ENCODE results near the gene SSUH2.
"Not testable (repeated sequence)": the region's sequence is repeated elsewhere in the genome, so short reads cannot be mapped to it uniquely, and the experiment has no call there.

SSUH2 gene

GRCh38 chr3:8608041-8608790 is 36.4 kb downstream of the SSUH2 start:
- DNase-seq, result no peak

GRCh38 chr3:8607234-8608040 is 37.2 kb downstream of the SSUH2 start:
- DNase-seq, result no peak

- DNase-seq, result no peak
These were observed 37.8 kb downstream of the SSUH2 start for GRCh38 chr3:8606701-8607231.

GRCh38 chr3:8604988-8605387 is 39.6 kb downstream of the SSUH2 start:
- DNase-seq, result no peak

GRCh38 chr3:8604006-8604405 is 40.6 kb downstream of the SSUH2 start:
- no peak for DNase-seq

- DNase-seq, result no peak
These were observed 41.4 kb downstream of the SSUH2 start for GRCh38 chr3:8603115-8603710.

GRCh38 chr3:8600457-8600856 is 44.1 kb downstream of the SSUH2 start:
- no peak for DNase-seq

- no peak for DNase-seq
These were observed 45.5 kb downstream of the SSUH2 start for GRCh38 chr3:8599146-8599545.

- DNase-seq, result no peak
These were observed 47.3 kb downstream of the SSUH2 start for GRCh38 chr3:8597219-8597853.

GRCh38 chr3:8596321-8597218 is 48.0 kb downstream of the SSUH2 start:
- no peak for DNase-seq

GRCh38 chr3:8595695-8596115 is 48.9 kb downstream of the SSUH2 start:
- DNase-seq, result no peak

GRCh38 chr3:8595252-8595651 is 49.3 kb downstream of the SSUH2 start:
- no peak for DNase-seq

- no peak for DNase-seq
These were observed 51.4 kb downstream of the SSUH2 start for GRCh38 chr3:8593021-8593827.

GRCh38 chr3:8589880-8590556 is 54.6 kb downstream of the SSUH2 start:
- DNase-seq, result no peak

- DNase-seq, result no peak
These were observed 59.9 kb downstream of the SSUH2 start for GRCh38 chr3:8584661-8585060.

- DNase-seq, result no peak
These were observed 62.7 kb downstream of the SSUH2 start for GRCh38 chr3:8581806-8582445.

- no peak for DNase-seq
These were observed 63.2 kb downstream of the SSUH2 start for GRCh38 chr3:8581373-8581772.

- DNase-seq, result not testable (repeated sequence)
These were observed 64.2 kb downstream of the SSUH2 start for GRCh38 chr3:8580434-8580833.

- DNase-seq, result no peak
These were observed 64.7 kb downstream of the SSUH2 start for GRCh38 chr3:8579943-8580342.

GRCh38 chr3:8579096-8579495 is 65.5 kb downstream of the SSUH2 start:
- no peak for DNase-seq
